HG03432 (cell line): ENCODE results near the gene LASP1.
"Not testable (repeated sequence)": the region's sequence is repeated elsewhere in the genome, so short reads cannot be mapped to it uniquely, and the experiment has no call there.

ENCODE experiments used
- ATAC-seq: cut with Tn5 transposase; IDR thresholded peaks from one replicate; pipeline ENCODE4 v1.9.1; 2021; ENCODE audit warnings: mild to moderate bottlenecking, moderate library complexity; ENCODE audit not compliant: unreplicated experiment

The LASP1 gene

GRCh38 chr17:38925263-38925995 is 55.6 kb downstream of the LASP1 start, which contains the start of gene LASP1NB:
LASP1NB (plus strand) TSS chr17:38925614.
- ATAC-seq, result no peak

- no peak for ATAC-seq
Observed at GRCh38 chr17:38926293-38927070, 56.6 kb downstream of the LASP1 start.

GRCh38 chr17:38930782-38931181 is 60.9 kb downstream of the LASP1 start:
- not testable (repeated sequence) for ATAC-seq

GRCh38 chr17:38933962-38934361 is 64.1 kb downstream of the LASP1 start:
- not testable (repeated sequence) for ATAC-seq

GRCh38 chr17:38939987-38940386 is 70.1 kb downstream of the LASP1 start:
- ATAC-seq, result no peak

- no peak for ATAC-seq
Observed at GRCh38 chr17:38940404-38940803, 70.5 kb downstream of the LASP1 start.

GRCh38 chr17:38942696-38943334 is 73.0 kb downstream of the LASP1 start:
- ATAC-seq, result no peak

- ATAC-seq, result no peak
Observed at GRCh38 chr17:38943607-38944006, 73.7 kb downstream of the LASP1 start.

- ATAC-seq, result no peak
Observed at GRCh38 chr17:38947189-38947588, 77.3 kb downstream of the LASP1 start.

GRCh38 chr17:38953800-38954199 is 83.9 kb downstream of the LASP1 start:
- ATAC-seq, result not testable (repeated sequence)

- no peak for ATAC-seq
Observed at GRCh38 chr17:38958326-38958725, 88.5 kb downstream of the LASP1 start.

- ATAC-seq, result no peak
Observed at GRCh38 chr17:38958756-38959155, 88.9 kb downstream of the LASP1 start.

- no peak for ATAC-seq
Observed at GRCh38 chr17:38959508-38959907, 89.7 kb downstream of the LASP1 start.

- no peak for ATAC-seq
Observed at GRCh38 chr17:38960402-38960801, 90.5 kb downstream of the LASP1 start.

- no peak for ATAC-seq
Observed at GRCh38 chr17:38961413-38961812, 91.6 kb downstream of the LASP1 start.

GRCh38 chr17:38967290-38967738 is 97.5 kb downstream of the LASP1 start, which contains the start of gene FBXO47:
FBXO47 (minus strand) TSS chr17:38967403; CDS start chr17:38963025, 4,378 bp downstream.
- no peak for ATAC-seq

- ATAC-seq, result no peak
Observed at GRCh38 chr17:38969281-38969680, 99.4 kb downstream of the LASP1 start.

- ATAC-seq, result no peak
Observed at GRCh38 chr17:38970128-38970527, 100.3 kb downstream of the LASP1 start.

- no peak for ATAC-seq
Observed at GRCh38 chr17:38970804-38971203, 100.9 kb downstream of the LASP1 start.
